ENCODE measurements around the gene ALDH16A1. TPM values are rescaled to one million over a fixed set of nuclear protein-coding genes. Genes with fewer than 3 reads are reported as not detected.
"Not testable (repeated sequence)": the region's sequence is repeated elsewhere in the genome, so short reads cannot be mapped to it uniquely, and the experiment has no call there.

Gene ALDH16A1
- total RNA-seq, 1 donor from 2014 or later = 14.7 TPM

- Mint-ChIP-seq H3K4me3 (no peak overlapping the region), H3K36me3 (peaks cover 6% of the 10 kb centered on the region), H3K27ac (no peak overlapping the region), H3K4me1 (peaks cover 3% of the 10 kb centered on the region), H3K9me3 (no peaks in the 10 kb centered on the region), H3K27me3 (ENCODE audit: insufficient read depth, low read depth) (no peaks in the 10 kb centered on the region)
- TF ChIP-seq EZH2phosphoT487 (IDR thresholded peaks at IDR 0.05) = no peak
- no peak for TF ChIP-seq EZH2 (IDR thresholded peaks at IDR 0.05)
- TF ChIP-seq CTCF (IDR thresholded peaks at IDR 0.05) = no peak
- peaks cover 15% of the 10 kb centered on the region for H3K79me2 ChIP-seq (ENCODE audit: low read depth)
- no peak for DNase-seq (ENCODE audit: low spot score)
- H3F3A ChIP-seq (ENCODE audit: low read depth) = peaks cover 9% of the 10 kb centered on the region
- H4K20me1 ChIP-seq (ENCODE audit: low read depth) = no peaks in the 10 kb centered on the region
- no peak overlapping the region for H3K9ac ChIP-seq
- H3K9me3 ChIP-seq (ENCODE audit: low read depth) = no peaks in the 10 kb centered on the region
- peaks cover 6% of the 10 kb centered on the region for H3K4me1 ChIP-seq
- no peak overlapping the region for H2AFZ ChIP-seq (replicated peaks)
- H3K4me2 ChIP-seq = no peak overlapping the region
- H3K27me3 ChIP-seq = no peaks in the 10 kb centered on the region
- no peak overlapping the region for H3K27ac ChIP-seq
- H3K4me3 ChIP-seq = no peak overlapping the region
- H3K36me3 ChIP-seq = no peaks in the 10 kb centered on the region
Observed at GRCh38 chr19:49458567-49458903, 5.5 kb downstream of the ALDH16A1 start.

GRCh38 chr19:49459388-49459787, 6.4 kb downstream of the ALDH16A1 start:
- H3K27ac Mint-ChIP-seq = no peak overlapping the region
- H4K20me1 ChIP-seq (ENCODE audit: low read depth) = no peaks in the 10 kb centered on the region
- no peak overlapping the region for H3K4me2 ChIP-seq
- H2AFZ ChIP-seq (replicated peaks) = no peak overlapping the region
- H3K36me3 ChIP-seq = no peaks in the 10 kb centered on the region
- H3K36me3 Mint-ChIP-seq = peaks cover 6% of the 10 kb centered on the region
- H3K27ac ChIP-seq = no peak overlapping the region
- H3K4me3 Mint-ChIP-seq = no peak overlapping the region
- H3K4me1 ChIP-seq = no peaks in the 10 kb centered on the region
- no peaks in the 10 kb centered on the region for H3K9me3 Mint-ChIP-seq
- no peaks in the 10 kb centered on the region for H3K9me3 ChIP-seq (ENCODE audit: low read depth)
- H3F3A ChIP-seq (ENCODE audit: low read depth) = peaks cover under 1% of the 10 kb centered on the region
- no peak for DNase-seq (ENCODE audit: low spot score)
- H3K27me3 Mint-ChIP-seq (ENCODE audit: insufficient read depth, low read depth) = no peaks in the 10 kb centered on the region
- no peaks in the 10 kb centered on the region for H3K4me1 Mint-ChIP-seq
- peaks cover 6% of the 10 kb centered on the region for H3K79me2 ChIP-seq (ENCODE audit: low read depth)
- TF ChIP-seq CTCF (IDR thresholded peaks at IDR 0.05) = no peak
- TF ChIP-seq EZH2 (IDR thresholded peaks at IDR 0.05) = no peak
- no peak for TF ChIP-seq EZH2phosphoT487 (IDR thresholded peaks at IDR 0.05)
- H3K4me3 ChIP-seq = no peak overlapping the region
- no peaks in the 10 kb centered on the region for H3K27me3 ChIP-seq
- no peak overlapping the region for H3K9ac ChIP-seq

GRCh38 chr19:49461130-49461529, 8.1 kb downstream of the ALDH16A1 start:
- H3K79me2 ChIP-seq (ENCODE audit: low read depth); H3K4me3 ChIP-seq; H3F3A ChIP-seq (ENCODE audit: low read depth); H2AFZ ChIP-seq (replicated peaks); H3K36me3 Mint-ChIP-seq; H3K9ac ChIP-seq; DNase-seq (ENCODE audit: low spot score); H3K4me3 Mint-ChIP-seq; H3K27ac ChIP-seq; H3K9me3 ChIP-seq (ENCODE audit: low read depth); H3K4me1 Mint-ChIP-seq; H3K4me1 ChIP-seq; H3K9me3 Mint-ChIP-seq; H3K4me2 ChIP-seq; H3K36me3 ChIP-seq; H4K20me1 ChIP-seq (ENCODE audit: low read depth); H3K27ac Mint-ChIP-seq; H3K27me3 ChIP-seq; H3K27me3 Mint-ChIP-seq (ENCODE audit: insufficient read depth, low read depth): not testable (repeated sequence)

GRCh38 chr19:49461656-49462055, 8.6 kb downstream of the ALDH16A1 start:
- no peaks in the 10 kb centered on the region for H3F3A ChIP-seq (ENCODE audit: low read depth)
- H3K36me3 ChIP-seq = no peaks in the 10 kb centered on the region
- H3K36me3 Mint-ChIP-seq = peaks cover 6% of the 10 kb centered on the region
- no peaks in the 10 kb centered on the region for H4K20me1 ChIP-seq (ENCODE audit: low read depth)
- H3K79me2 ChIP-seq (ENCODE audit: low read depth) = no peaks in the 10 kb centered on the region
- H3K27me3 Mint-ChIP-seq (ENCODE audit: insufficient read depth, low read depth) = no peaks in the 10 kb centered on the region
- no peaks in the 10 kb centered on the region for H3K9me3 Mint-ChIP-seq
- no peaks in the 10 kb centered on the region for H3K4me1 ChIP-seq
- no peak overlapping the region for H3K9ac ChIP-seq
- no peaks in the 10 kb centered on the region for H3K27me3 ChIP-seq
- no peaks in the 10 kb centered on the region for H3K4me1 Mint-ChIP-seq
- H3K27ac Mint-ChIP-seq = no peak overlapping the region
- H3K4me3 Mint-ChIP-seq = no peak overlapping the region
- no peak overlapping the region for H3K27ac ChIP-seq
- H3K4me3 ChIP-seq = no peak overlapping the region
- DNase-seq (ENCODE audit: low spot score) = no peak
- no peaks in the 10 kb centered on the region for H3K9me3 ChIP-seq (ENCODE audit: low read depth)
- H3K4me2 ChIP-seq = no peak overlapping the region
- TF ChIP-seq EZH2 (IDR thresholded peaks at IDR 0.05) = no peak
- H2AFZ ChIP-seq (replicated peaks) = no peak overlapping the region

Measured in neural progenitor cell (in vitro differentiated cells).